TTC549 (cell line): ENCODE results near the gene HIGD2A.

Experiments
- FAIRE-seq: peaks from 2 replicates; lab custom pipeline; 2012; peaks lifted over from hg19 to GRCh38; lab: Jason Lieb, UNC

Gene HIGD2A

GRCh38 chr5:176388444-176389134 is at the start of gene HIGD2A, which contains the start of gene NOP16:
Gene HIGD2A (plus strand): TSS chr5:176388751. CDS start chr5:176388820, 69 bp downstream.
Gene NOP16 (minus strand): TSS chr5:176388598. CDS start chr5:176388539, 59 bp downstream.
- peak; percentile 86 for FAIRE-seq

GRCh38 chr5:176339304-176339703 is 49.2 kb upstream of the HIGD2A start:
- no peak for FAIRE-seq

GRCh38 chr5:176341325-176342157 is 47.0 kb upstream of the HIGD2A start:
- no peak for FAIRE-seq

GRCh38 chr5:176342158-176342483 is 46.4 kb upstream of the HIGD2A start:
- no peak for FAIRE-seq

- FAIRE-seq, result no peak
These were observed 45.6 kb upstream of the HIGD2A start for GRCh38 chr5:176342766-176343458.

- FAIRE-seq, result no peak
These were observed 38.1 kb upstream of the HIGD2A start for GRCh38 chr5:176350416-176350815.

- FAIRE-seq, result no peak
These were observed 36.3 kb upstream of the HIGD2A start for GRCh38 chr5:176352116-176352878.

- FAIRE-seq, result no peak
These were observed 35.0 kb upstream of the HIGD2A start for GRCh38 chr5:176353533-176353932.

- no peak for FAIRE-seq
These were observed 33.0 kb upstream of the HIGD2A start for GRCh38 chr5:176355400-176356178.

- FAIRE-seq, result no peak
These were observed 32.4 kb upstream of the HIGD2A start for GRCh38 chr5:176356179-176356566.

- no peak for FAIRE-seq
These were observed 28.9 kb upstream of the HIGD2A start for GRCh38 chr5:176359658-176360057.

GRCh38 chr5:176360894-176361436 is 27.6 kb upstream of the HIGD2A start:
- FAIRE-seq, result no peak

GRCh38 chr5:176361437-176362232 is 26.9 kb upstream of the HIGD2A start, which contains the start of gene KIAA1191:
Gene KIAA1191 (minus strand): TSS chr5:176361764. CDS start chr5:176359508, 2,256 bp downstream.
- FAIRE-seq, result no peak

GRCh38 chr5:176362233-176362490 is 26.4 kb upstream of the HIGD2A start:
- FAIRE-seq, result no peak

- FAIRE-seq, result no peak
These were observed 23.7 kb upstream of the HIGD2A start for GRCh38 chr5:176364765-176365350.

GRCh38 chr5:176365351-176366231 is 23.0 kb upstream of the HIGD2A start, which contains the start of gene ARL10:
Gene ARL10 (plus strand): TSS chr5:176365487. CDS start chr5:176365564, 77 bp downstream.
- no peak for FAIRE-seq

- no peak for FAIRE-seq
These were observed 22.2 kb upstream of the HIGD2A start for GRCh38 chr5:176366232-176366894.

GRCh38 chr5:176368726-176369125 is 19.8 kb upstream of the HIGD2A start:
- no peak for FAIRE-seq
